ENCODE results near the gene CCER1.

GRCh38 chr12:90982170-90982569 lies 27.2 kb upstream of the CCER1 start:
- TF ChIP-seq POLR2A (IDR thresholded peaks at IDR 0.05) = no peak
- TF ChIP-seq CTCF (IDR thresholded peaks at IDR 0.05) = no peak

Measured in adrenal gland (tissue), 5 donors.